Stimulated activated naive CD4-positive, alpha-beta T cell treated with Interleukin-2 at 50 U/mL for 16 hours (primary cell): ENCODE measurements around the gene WBP2NL.
"Not testable (repeated sequence)": the region's sequence is repeated elsewhere in the genome, so short reads cannot be mapped to it uniquely, and the experiment has no call there.

Experiments
- DNase-seq: peaks from one replicate; lab custom pipeline; 2025; lab: John Stamatoyannopoulos, UW

The WBP2NL gene

GRCh38 chr22:41998361-41999261 lies at the start of gene WBP2NL:
Gene WBP2NL, plus strand, starts transcription at chr22:41998788. Its CDS starts 31 bp downstream, at chr22:41998819.
- peak; percentile 80 for DNase-seq

GRCh38 chr22:41948928-41949296 lies 49.7 kb upstream of the WBP2NL start:
- not testable (repeated sequence) for DNase-seq

GRCh38 chr22:41949297-41949965 lies 49.2 kb upstream of the WBP2NL start:
- DNase-seq, result no peak

- DNase-seq, result no peak
Measured at GRCh38 chr22:41951898-41952474, 46.6 kb upstream of the WBP2NL start, which contains the start of gene SMIM45. Gene SMIM45, plus strand, starts transcription at chr22:41952150.

- DNase-seq, result no peak
Measured at GRCh38 chr22:41952713-41953112, 45.9 kb upstream of the WBP2NL start.

- no peak for DNase-seq
Measured at GRCh38 chr22:41957941-41958556, 40.5 kb upstream of the WBP2NL start.

- no peak for DNase-seq
Measured at GRCh38 chr22:41963453-41964111, 35.0 kb upstream of the WBP2NL start.

- no peak for DNase-seq
Measured at GRCh38 chr22:41964112-41964491, 34.5 kb upstream of the WBP2NL start.

- no peak for DNase-seq
Measured at GRCh38 chr22:41966225-41966606, 32.4 kb upstream of the WBP2NL start.

GRCh38 chr22:41966607-41967240 lies 31.9 kb upstream of the WBP2NL start:
- no peak for DNase-seq

- DNase-seq, result no peak
Measured at GRCh38 chr22:41968601-41969000, 30.0 kb upstream of the WBP2NL start.

- DNase-seq, result no peak
Measured at GRCh38 chr22:41969110-41969646, 29.4 kb upstream of the WBP2NL start, which contains the start of gene SEPTIN3. Gene SEPTIN3, plus strand, starts transcription at chr22:41969443. Its CDS starts 2,050 bp downstream, at chr22:41971493.

GRCh38 chr22:41970601-41971000 lies 28.0 kb upstream of the WBP2NL start:
- no peak for DNase-seq

GRCh38 chr22:41971431-41971830 lies 27.2 kb upstream of the WBP2NL start:
- DNase-seq, result no peak

- no peak for DNase-seq
Measured at GRCh38 chr22:41974691-41975290, 23.8 kb upstream of the WBP2NL start.

GRCh38 chr22:41975299-41976069 lies 23.1 kb upstream of the WBP2NL start:
- no peak for DNase-seq

GRCh38 chr22:41976070-41976901 lies 22.3 kb upstream of the WBP2NL start:
- peak; percentile 32 for DNase-seq

- DNase-seq, result no peak
Measured at GRCh38 chr22:41976961-41977566, 21.5 kb upstream of the WBP2NL start.
